Measurements from ENCODE around the gene LOC128125822.

Gene LOC128125822

GRCh38 chr6:63554782-63555181 is 17.5 kb upstream of the LOC128125822 start:
- no peak overlapping the region for H3K27ac ChIP-seq
- TF ChIP-seq POLR2A (IDR thresholded peaks at IDR 0.05) (no peak), CTCF (IDR thresholded peaks at IDR 0.05) (no peak)
- H3K27me3 ChIP-seq: no peaks in the 10 kb centered on the region

GRCh38 chr6:63556369-63556768 is 15.9 kb upstream of the LOC128125822 start:
- Histone ChIP-seq H3K27ac (no peak overlapping the region), H3K9me3 (no peaks in the 10 kb centered on the region), H3K36me3 (no peaks in the 10 kb centered on the region), H3K4me1 (no peaks in the 10 kb centered on the region), H3K4me3 (no peak overlapping the region), H3K27me3 (no peaks in the 10 kb centered on the region)
- DNase-seq: no peak
- TF ChIP-seq POLR2A (IDR thresholded peaks at IDR 0.05) (no peak), CTCF (IDR thresholded peaks at IDR 0.05) (no peak)

More at GRCh38 chr6:63554782-63555181, 17.5 kb upstream of the LOC128125822 start:
- Histone ChIP-seq H3K4me1 (no peaks in the 10 kb centered on the region), H3K4me3 (no peak overlapping the region), H3K9me3 (no peaks in the 10 kb centered on the region), H3K36me3 (no peaks in the 10 kb centered on the region)
- DNase-seq: no peak

- Histone ChIP-seq H3K27me3 (no peaks in the 10 kb centered on the region), H3K27ac (no peak overlapping the region), H3K36me3 (no peaks in the 10 kb centered on the region), H3K9me3 (no peaks in the 10 kb centered on the region), H3K4me1 (no peaks in the 10 kb centered on the region), H3K4me3 (no peak overlapping the region)
- no peak for DNase-seq
- TF ChIP-seq POLR2A (IDR thresholded peaks at IDR 0.05) (no peak), CTCF (IDR thresholded peaks at IDR 0.05) (no peak)
These were observed 14.0 kb upstream of the LOC128125822 start for GRCh38 chr6:63558278-63558677.

- no peak overlapping the region for H3K4me3 ChIP-seq
- H3K9me3 ChIP-seq: no peaks in the 10 kb centered on the region
- no peak for DNase-seq
- H3K27ac ChIP-seq: no peak overlapping the region
- no peaks in the 10 kb centered on the region for H3K36me3 ChIP-seq
- no peak for TF ChIP-seq CTCF (IDR thresholded peaks at IDR 0.05)
- TF ChIP-seq POLR2A (IDR thresholded peaks at IDR 0.05): no peak
- no peaks in the 10 kb centered on the region for H3K27me3 ChIP-seq
- H3K4me1 ChIP-seq: peaks cover 0 to 5% (median 0%) of the 10 kb centered on the region in 4 donors
These were observed 11.4 kb upstream of the LOC128125822 start for GRCh38 chr6:63560801-63561287.

GRCh38 chr6:63561288-63561687 is 11.0 kb upstream of the LOC128125822 start:
- Histone ChIP-seq H3K36me3 (no peaks in the 10 kb centered on the region), H3K4me3 (no peak overlapping the region), H3K9me3 (no peaks in the 10 kb centered on the region), H3K4me1 (peaks cover 0 to 5% (median 0%) of the 10 kb centered on the region in 4 donors), H3K27me3 (no peaks in the 10 kb centered on the region), H3K27ac (no peak overlapping the region)
- no peak for DNase-seq
- TF ChIP-seq POLR2A (IDR thresholded peaks at IDR 0.05) (no peak), CTCF (IDR thresholded peaks at IDR 0.05) (no peak)

- no peaks in the 10 kb centered on the region for H3K27me3 ChIP-seq
- no peak overlapping the region for H3K4me3 ChIP-seq
- H3K36me3 ChIP-seq: no peaks in the 10 kb centered on the region
- peaks cover 0 to 5% (median 0%) of the 10 kb centered on the region in 4 donors for H3K4me1 ChIP-seq
- no peaks in the 10 kb centered on the region for H3K9me3 ChIP-seq
- TF ChIP-seq CTCF (IDR thresholded peaks at IDR 0.05): no peak
- TF ChIP-seq POLR2A (IDR thresholded peaks at IDR 0.05): no peak
- no peak overlapping the region for H3K27ac ChIP-seq
- no peak for DNase-seq
These were observed 9.0 kb upstream of the LOC128125822 start for GRCh38 chr6:63563235-63563634.

Measured in Peyer's patch (tissue), 4 donors.